GM19468 (cell line): ENCODE data around the gene DRC1.

ENCODE experiments used
- ATAC-seq: cut with Tn5 transposase; IDR thresholded peaks from one replicate; pipeline ENCODE4 v1.9.1; 2021; ENCODE audit warnings: mild to moderate bottlenecking, moderate library complexity, moderate number of reproducible peaks; ENCODE audit not compliant: unreplicated experiment; ENCODE audit errors: extremely low read depth

The DRC1 gene

GRCh38 chr2:26487192-26487591 lies 85.5 kb downstream of the DRC1 start:
- no peak for ATAC-seq

- ATAC-seq = no peak
Measured at GRCh38 chr2:26488463-26489212, 86.9 kb downstream of the DRC1 start.

DNA sequence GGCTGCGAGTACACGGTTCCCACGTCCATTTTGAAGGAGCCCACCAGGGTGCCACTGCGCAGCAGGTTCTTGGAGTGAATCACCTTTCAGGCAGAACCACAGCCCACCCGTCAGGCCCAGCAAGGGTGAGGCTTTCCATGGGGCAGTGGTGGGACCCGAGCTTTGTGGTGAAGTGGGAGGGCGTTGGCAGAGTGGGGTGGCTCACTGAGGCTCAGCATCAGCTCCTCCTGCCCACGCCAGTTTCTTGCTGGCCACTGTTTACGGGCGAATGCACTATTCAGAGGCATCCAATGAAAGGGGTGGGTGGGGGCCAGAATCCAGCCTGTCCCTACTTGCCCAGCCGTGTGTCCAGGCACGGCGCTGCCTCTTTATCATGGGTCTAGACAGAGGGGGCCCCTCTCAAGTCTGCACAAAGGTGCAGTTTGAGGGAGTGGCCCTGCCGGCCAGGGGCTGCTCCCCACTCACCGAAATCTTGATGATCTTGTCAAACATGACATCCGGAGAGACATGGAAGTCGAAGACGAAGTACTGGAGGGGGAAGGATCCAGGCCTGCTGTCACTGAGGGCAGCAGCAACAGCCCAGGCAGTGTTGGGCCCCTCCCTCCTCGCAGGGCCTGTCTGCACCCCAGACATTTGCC lies 87.6 kb downstream of the DRC1 start:
- ATAC-seq = no peak

DNA sequence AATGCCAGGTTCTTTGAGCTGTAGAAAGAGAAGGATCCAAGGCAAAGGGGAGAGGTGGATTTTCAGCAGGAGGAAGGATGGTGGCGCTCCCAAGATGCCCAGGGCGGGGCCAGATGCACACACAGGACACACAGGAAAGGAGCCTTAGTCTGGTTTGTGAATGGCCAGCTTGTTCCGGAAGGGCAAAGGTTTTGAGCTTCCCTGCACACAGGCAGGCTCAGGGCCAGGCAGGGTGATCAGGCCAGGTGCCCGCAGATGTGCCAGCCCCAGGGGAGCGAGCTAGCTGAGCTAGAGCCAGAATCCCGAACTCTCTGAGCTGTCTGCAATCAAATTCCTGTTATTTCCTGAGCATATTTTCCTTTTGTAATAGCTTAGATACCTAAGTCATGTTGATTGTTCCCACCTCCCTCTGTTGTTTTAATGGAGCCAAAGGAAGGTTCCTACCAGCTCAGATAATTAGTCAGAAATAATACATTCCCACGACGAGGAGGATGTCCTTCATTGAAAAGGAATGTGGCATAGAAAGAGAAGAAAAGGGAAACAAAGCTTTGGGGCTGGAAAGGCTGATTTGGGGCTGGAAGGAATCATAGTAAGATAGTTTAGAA lies 89.9 kb downstream of the DRC1 start:
- no peak for ATAC-seq

DNA sequence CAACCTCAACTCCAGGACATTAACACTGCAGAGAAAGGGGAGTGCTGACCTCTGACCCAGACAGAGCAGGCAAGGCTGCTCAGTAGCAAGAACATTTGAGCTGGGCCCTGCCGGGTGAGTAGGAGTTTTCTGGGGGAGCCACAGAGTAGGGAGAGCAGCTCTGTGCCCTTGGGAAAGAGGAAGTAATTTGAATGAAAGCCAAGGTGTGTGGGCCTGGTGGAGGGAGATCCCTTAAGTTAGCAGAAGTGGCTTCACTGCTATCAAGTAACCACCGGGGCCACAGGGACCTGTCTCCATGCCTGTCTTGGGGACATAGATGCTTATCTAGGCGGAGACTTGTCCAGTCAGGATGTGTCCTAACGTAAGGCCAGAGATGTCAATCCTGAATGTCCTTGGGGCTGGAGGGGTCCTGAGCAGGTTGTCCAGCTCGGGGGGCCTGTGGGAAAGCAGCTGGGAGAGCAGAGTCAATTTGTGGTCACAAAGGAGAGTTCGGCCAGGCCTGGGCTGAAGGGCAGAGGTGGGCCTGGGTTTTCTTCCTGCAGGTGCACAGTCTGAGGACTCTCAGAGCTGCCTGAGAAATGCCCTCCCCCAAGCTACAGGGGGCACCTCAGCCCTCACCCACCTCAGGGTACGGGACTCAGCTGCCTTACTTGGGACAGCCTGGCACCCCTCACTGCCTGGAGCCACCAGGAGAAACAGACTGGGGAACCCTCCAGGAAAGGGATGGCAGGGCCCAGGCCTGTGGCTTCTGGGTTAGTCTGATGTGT lies 91.2 kb downstream of the DRC1 start:
- no peak for ATAC-seq

GRCh38 chr2:26493566-26493965 lies 91.8 kb downstream of the DRC1 start:
- ATAC-seq = no peak

GRCh38 chr2:26494199-26494598 lies 92.5 kb downstream of the DRC1 start:
- no peak for ATAC-seq

- ATAC-seq = no peak
Measured at GRCh38 chr2:26494891-26495290, 93.2 kb downstream of the DRC1 start.

GRCh38 chr2:26495705-26496297 lies 94.1 kb downstream of the DRC1 start:
- no peak for ATAC-seq

- no peak for ATAC-seq
Measured at GRCh38 chr2:26500406-26500805, 98.7 kb downstream of the DRC1 start.

- no peak for ATAC-seq
Measured at GRCh38 chr2:26503231-26503880, 101.6 kb downstream of the DRC1 start.

- no peak for ATAC-seq
Measured at GRCh38 chr2:26504002-26504401, 102.3 kb downstream of the DRC1 start.

DNA sequence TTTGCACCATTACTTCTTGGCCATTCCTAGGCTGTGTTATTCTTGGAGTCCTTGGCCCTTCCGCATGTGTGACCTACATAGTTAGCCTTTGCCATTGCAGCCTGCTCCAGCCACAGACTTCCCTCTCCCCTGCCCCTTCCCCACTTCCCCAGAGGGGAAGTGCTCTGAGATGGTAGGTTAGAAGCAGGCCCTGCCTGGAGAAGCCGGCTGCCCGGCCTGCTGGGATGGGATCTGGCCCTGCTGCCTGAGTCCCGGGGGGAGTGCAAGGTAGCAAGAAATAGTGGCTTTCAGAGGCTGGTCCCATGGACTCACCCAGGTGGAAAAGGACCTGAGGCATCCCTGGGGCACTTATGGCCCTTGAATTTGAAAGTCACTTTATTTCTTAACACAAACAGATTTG lies 104.6 kb downstream of the DRC1 start:
- no peak for ATAC-seq
